A673 (cell line): ENCODE measurements around the gene NSL1. TPM values are rescaled to one million over a fixed set of nuclear protein-coding genes. Genes with fewer than 3 reads are reported as not detected.

Source experiments
- BruUV-seq: library from RNA; stranded (reverse); fragments of 400-500 nt; replicated peaks from 2 replicates; lab custom pipeline; 2021; lab: Mats Ljungman, UMichigan
- CTCF ChIA-PET: fragments of 300-600 bp; sonication (Branson Sonifier 250); formaldehyde crosslinking; loops from one replicate; lab custom pipeline; 2022; ENCODE audit warnings: antibody characterized with exemption; lab: Charles Lee
- POLR2A ChIA-PET: fragments of 300-600 bp; sonication (Branson Sonifier 250); formaldehyde crosslinking; loops from one replicate; lab custom pipeline; 2022; ENCODE audit warnings: antibody characterized with exemption; ENCODE audit not compliant: low non-redundant PET; lab: Charles Lee
- DNase-seq: peaks from one replicate; pipeline ENCODE4 v3.0.0-alpha.2; 2015; ENCODE audit warnings: low spot score
- H3K27ac ChIP-seq: fragments of 200-600 bp; sonication (generic); 2 replicates; pipeline ENCODE4 v1.5.1; 2016; ENCODE audit warnings: mixed run types, low read depth, mild to moderate bottlenecking, mixed read lengths, antibody characterized with exemption, low read length; ENCODE audit not compliant: poor library complexity, severe bottlenecking
- H3K27me3 ChIP-seq: fragments of 200-600 bp; sonication (generic); replicated peaks from 2 replicates; pipeline ENCODE4 v1.6.1; 2017; ENCODE audit warnings: mixed run types, low read depth, mild to moderate bottlenecking, mixed read lengths, antibody characterized with exemption, low read length; ENCODE audit not compliant: insufficient read depth, poor library complexity
- H3K36me3 ChIP-seq: fragments of 200-600 bp; sonication (generic); 2 replicates; pipeline ENCODE4 v1.6.1; 2016; ENCODE audit warnings: mixed run types, mild to moderate bottlenecking, mixed read lengths, antibody characterized with exemption, low read length; ENCODE audit not compliant: insufficient read depth, poor library complexity, severe bottlenecking
- H3K4me1 ChIP-seq: fragments of 200-600 bp; sonication (generic); 2 replicates; pipeline ENCODE4 v1.6.1; 2017; ENCODE audit warnings: mixed run types, mild to moderate bottlenecking, mixed read lengths, antibody characterized with exemption, low read length; ENCODE audit not compliant: insufficient read depth, poor library complexity, severe bottlenecking
- H3K4me3 ChIP-seq: fragments of 200-600 bp; sonication (generic); 2 replicates; pipeline ENCODE4 v1.5.1; 2016; ENCODE audit warnings: low read depth, mixed run types, mild to moderate bottlenecking, mixed read lengths, low read length; ENCODE audit not compliant: poor library complexity, severe bottlenecking
- H3K9me3 ChIP-seq: fragments of 200-600 bp; sonication (generic); 2 replicates; pipeline ENCODE4 v1.6.1; 2016; ENCODE audit warnings: mixed run types, low read depth, mild to moderate bottlenecking, mixed read lengths, antibody characterized with exemption, low read length; ENCODE audit not compliant: poor library complexity, severe bottlenecking
- EZH2 ChIP-seq: fragments of 200-600 bp; sonication (generic); IDR thresholded peaks from 2 replicates; pipeline ENCODE4 v1.6.1; 2017; ENCODE audit warnings: borderline replicate concordance, low read depth, mild to moderate bottlenecking, mixed read lengths, antibody characterized with exemption, low read length; ENCODE audit not compliant: poor library complexity, severe bottlenecking
- intact Hi-C: fragments of 100-400 bp; cut with micrococcal nuclease; formaldehyde crosslinking; loops from one replicate; pipeline ENCODE4 v1.10.0; 2022; ENCODE audit not compliant: unreplicated experiment
- total RNA-seq: library from RNA; stranded (reverse); gene quantifications from 2 replicates; pipeline ENCODE4 v1.2.3, GENCODE V29; 2021
- TF ChIP-seq, protein P1 (sequence below): fragments of 300-800, 200-600 bp; sonication (generic); conservative IDR thresholded peaks from 2 replicates; pipeline ENCODE4 v1.5.1; 2017; ENCODE audit warnings: low read depth, mild to moderate bottlenecking, antibody characterized with exemption, low read length, moderate library complexity, mixed read lengths

NSL1 gene
- total RNA-seq, 1 experiment from 2014 or later: 48.5 TPM

DNA sequence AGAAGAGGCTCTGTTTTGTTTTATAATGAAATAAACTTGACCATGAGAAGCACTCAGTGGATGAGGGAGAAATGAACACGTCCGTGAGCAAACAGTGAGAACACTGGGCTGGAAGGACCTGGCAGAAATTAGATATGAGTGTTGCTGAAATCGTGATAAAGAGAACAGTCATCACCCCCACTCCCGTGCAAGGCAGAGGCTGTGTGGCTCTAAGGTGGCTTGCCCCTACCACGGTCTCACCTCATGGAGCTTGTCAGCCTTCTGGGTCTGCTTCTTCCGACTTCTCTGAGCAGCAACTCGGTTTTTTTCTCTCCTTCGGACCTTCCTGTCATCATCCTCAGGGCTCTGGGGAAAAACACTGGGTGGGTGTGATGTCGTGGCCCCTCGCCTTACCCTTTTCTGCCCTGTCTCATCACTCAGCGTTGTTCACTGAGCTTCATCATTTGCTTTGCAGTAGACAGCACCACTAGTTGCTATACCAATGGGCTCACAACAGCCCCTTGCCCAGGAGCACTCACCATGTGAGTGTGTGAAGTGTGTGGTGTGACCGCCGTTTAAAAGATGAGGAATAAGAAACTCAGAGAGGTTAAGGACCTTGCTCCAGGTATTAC is 94.8 kb downstream of the NSL1 start:
- POLR2A ChIA-PET: no interaction called here
- Histone ChIP-seq H3K27me3 (peaks cover 28% of the 10 kb centered on the region), H3K36me3 (no peaks in the 10 kb centered on the region), H3K27ac (no peak overlapping the region), H3K9me3 (no peaks in the 10 kb centered on the region), H3K4me1 (peaks cover 18% of the 10 kb centered on the region), H3K4me3 (no peak overlapping the region)
- intact Hi-C loops: no loop called here
- BruUV-seq: no TSS peak
- CTCF ChIA-PET: no interaction called here
- no peak for DNase-seq
- TF ChIP-seq, protein P1, sequence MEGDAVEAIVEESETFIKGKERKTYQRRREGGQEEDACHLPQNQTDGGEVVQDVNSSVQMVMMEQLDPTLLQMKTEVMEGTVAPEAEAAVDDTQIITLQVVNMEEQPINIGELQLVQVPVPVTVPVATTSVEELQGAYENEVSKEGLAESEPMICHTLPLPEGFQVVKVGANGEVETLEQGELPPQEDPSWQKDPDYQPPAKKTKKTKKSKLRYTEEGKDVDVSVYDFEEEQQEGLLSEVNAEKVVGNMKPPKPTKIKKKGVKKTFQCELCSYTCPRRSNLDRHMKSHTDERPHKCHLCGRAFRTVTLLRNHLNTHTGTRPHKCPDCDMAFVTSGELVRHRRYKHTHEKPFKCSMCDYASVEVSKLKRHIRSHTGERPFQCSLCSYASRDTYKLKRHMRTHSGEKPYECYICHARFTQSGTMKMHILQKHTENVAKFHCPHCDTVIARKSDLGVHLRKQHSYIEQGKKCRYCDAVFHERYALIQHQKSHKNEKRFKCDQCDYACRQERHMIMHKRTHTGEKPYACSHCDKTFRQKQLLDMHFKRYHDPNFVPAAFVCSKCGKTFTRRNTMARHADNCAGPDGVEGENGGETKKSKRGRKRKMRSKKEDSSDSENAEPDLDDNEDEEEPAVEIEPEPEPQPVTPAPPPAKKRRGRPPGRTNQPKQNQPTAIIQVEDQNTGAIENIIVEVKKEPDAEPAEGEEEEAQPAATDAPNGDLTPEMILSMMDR: no peak
- no peak for TF ChIP-seq EZH2

DNA sequence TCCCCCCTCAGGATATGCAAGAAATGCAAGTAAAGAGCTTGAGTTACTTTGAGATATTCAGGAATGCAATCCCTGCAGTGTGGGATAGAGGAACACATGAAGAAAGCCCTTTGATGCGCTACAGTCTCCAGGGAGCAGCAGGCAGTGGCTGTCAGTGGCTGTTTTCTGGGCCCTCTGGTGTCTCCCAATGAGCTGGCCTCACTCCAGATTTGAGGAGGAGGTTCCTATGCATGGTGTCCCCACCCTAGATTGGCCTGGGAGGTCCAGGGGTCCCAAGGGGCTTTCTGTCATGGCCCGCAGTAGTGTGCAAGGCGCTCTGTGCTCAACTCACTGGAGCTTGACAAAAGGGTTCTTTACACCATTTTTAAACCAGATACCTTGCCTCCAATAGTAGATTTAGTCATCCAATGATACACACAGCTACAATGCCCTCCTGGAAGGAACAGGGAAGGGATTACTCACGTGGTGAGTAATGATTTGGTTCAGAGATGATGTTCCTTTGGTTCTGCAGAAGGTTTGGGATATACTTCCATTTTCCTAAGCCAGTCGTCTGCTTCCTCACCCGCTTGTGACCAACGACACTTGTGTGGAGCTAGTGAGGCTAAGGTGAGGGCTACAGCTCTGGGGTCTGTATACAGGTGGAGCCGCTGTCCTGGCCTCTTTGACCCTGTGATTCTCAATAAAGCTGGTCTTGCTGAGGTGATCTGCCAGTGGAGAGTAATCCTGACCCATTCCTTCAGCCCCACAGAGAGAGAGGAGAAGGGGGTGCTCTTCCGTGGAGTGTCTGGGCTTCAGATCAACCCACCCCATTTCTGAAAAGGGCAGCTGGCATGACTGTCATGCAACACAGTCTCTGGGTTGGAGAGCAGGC is 98.6 kb downstream of the NSL1 start:
- Histone ChIP-seq H3K27ac (no peak overlapping the region), H3K36me3 (no peaks in the 10 kb centered on the region), H3K4me1 (no peaks in the 10 kb centered on the region), H3K9me3 (no peaks in the 10 kb centered on the region), H3K27me3 (peaks cover 2% of the 10 kb centered on the region), H3K4me3 (no peak overlapping the region)
- no peak for DNase-seq
- TF ChIP-seq, protein P1: no peak
- no peak for TF ChIP-seq EZH2
- BruUV-seq: no TSS peak
- intact Hi-C loops: loop anchor here (5.0 kb wide), 1 partner anchor 826 kb away; no protein-coding TSS in a partner anchor
- POLR2A ChIA-PET: no interaction called here
- CTCF ChIA-PET: no interaction called here

DNA sequence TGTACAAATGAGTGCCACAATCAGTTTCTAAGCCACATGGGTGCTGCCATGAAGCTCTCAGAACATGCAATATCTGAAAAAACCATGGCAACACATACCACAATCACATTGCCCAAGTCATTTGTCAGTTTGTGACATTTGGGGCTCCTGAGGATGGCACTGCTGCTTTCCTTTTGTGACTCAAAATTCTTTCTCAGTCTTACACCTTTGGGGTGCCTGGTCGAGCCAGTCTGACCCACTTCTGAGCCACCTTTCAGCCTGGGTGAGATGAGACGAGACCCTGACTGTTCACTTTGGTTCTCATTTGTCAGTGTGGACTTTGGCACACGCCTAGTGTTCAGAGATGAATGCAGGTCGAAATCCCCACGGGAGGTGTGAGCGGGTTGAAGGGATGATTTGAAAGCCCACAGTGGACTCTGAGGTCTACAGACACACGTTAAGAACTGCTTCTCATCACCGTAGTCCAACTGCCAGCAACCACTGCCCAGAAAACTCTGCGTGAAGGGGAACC is 100.0 kb downstream of the NSL1 start:
- CTCF ChIA-PET: no interaction called here
- Histone ChIP-seq H3K36me3 (no peaks in the 10 kb centered on the region), H3K4me3 (no peak overlapping the region), H3K27ac (no peak overlapping the region), H3K9me3 (no peaks in the 10 kb centered on the region), H3K27me3 (no peaks in the 10 kb centered on the region), H3K4me1 (no peaks in the 10 kb centered on the region)
- intact Hi-C loops: loop anchor here (5.0 kb wide), 1 partner anchor 824 kb away; no protein-coding TSS in a partner anchor
- DNase-seq: no peak
- POLR2A ChIA-PET: interaction anchor here (0.5 kb wide), 1 partner anchor 130 kb away, joined by 5 read pairs; no protein-coding TSS in a partner anchor
- BruUV-seq: no TSS peak
- no peak for TF ChIP-seq EZH2
- TF ChIP-seq, protein P1: no peak
